IPS DF 4.7 (cell line): ENCODE data around the gene SGIP1.

Experiments
- DNase-seq: peaks from one replicate; pipeline ENCODE4 v3.0.0-alpha.2; 2013; ENCODE audit warnings: low spot score; ENCODE audit errors: extremely low read depth

SGIP1 gene

DNA sequence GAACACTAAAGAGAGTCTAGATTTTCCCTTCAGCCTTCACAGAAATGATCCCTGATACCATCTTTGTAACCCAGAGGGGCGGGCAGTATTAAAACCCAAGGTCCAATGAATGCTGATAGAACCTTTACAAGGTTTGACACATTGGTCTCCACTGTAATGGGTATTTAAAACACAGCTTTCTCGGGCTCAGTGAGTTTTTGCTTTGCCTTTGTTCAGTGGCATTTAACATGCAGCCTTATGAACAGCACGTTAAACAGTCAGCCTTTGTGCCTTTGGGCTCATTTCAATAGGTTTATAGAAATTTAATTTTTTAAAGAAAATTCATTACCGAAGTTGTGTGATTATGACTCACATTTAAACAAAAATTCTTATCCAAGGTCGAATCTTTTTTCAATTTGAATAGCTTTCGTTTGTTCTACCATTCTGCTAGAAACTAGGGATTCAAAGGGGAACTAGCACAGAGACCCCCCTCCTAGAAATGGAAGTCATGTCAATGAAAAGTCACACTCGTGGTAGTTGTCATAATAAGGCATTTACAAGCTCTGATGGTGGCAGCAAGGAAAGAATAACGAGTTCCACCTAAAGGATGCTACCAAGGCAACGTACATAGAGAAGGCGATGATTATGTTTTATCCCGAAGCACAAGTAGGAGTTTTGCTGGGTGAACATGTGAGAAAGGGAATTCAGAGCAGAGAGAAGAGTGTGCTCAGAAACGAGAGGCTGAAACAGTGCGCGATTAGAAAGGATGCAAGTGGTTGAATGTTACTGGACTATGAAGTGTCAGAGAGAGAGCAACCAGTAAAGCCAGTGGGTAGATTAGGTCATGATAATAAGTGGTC lies 66.2 kb downstream of the SGIP1 start:
- DNase-seq, result no peak

DNA sequence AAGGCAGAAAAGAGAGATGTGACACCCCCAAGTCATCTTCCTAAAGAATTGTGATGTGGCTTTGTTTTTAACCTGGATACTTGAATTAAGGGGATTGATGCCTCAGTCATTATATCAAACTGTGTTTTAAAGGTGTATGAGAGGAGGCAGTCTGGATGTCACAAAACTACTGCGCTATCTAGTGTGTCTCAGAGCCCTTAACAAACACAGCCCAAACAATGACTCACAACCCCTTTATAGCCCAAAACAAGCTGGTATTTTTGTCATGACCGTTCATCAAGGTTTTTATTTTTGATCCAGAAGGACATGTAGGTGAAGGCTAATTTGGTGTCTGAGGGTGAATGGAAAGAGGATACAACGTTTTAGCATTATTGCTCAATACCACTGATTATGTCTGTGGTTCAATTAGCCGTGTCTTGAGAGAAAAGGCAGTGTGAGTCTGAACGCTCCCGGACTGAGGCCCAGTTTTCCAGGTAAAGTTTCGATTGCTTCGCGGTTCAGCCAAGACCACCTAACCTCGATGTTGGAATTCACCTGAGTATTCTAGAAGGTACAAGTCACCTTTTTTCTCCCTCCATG lies 71.6 kb downstream of the SGIP1 start:
- no peak for DNase-seq

DNA sequence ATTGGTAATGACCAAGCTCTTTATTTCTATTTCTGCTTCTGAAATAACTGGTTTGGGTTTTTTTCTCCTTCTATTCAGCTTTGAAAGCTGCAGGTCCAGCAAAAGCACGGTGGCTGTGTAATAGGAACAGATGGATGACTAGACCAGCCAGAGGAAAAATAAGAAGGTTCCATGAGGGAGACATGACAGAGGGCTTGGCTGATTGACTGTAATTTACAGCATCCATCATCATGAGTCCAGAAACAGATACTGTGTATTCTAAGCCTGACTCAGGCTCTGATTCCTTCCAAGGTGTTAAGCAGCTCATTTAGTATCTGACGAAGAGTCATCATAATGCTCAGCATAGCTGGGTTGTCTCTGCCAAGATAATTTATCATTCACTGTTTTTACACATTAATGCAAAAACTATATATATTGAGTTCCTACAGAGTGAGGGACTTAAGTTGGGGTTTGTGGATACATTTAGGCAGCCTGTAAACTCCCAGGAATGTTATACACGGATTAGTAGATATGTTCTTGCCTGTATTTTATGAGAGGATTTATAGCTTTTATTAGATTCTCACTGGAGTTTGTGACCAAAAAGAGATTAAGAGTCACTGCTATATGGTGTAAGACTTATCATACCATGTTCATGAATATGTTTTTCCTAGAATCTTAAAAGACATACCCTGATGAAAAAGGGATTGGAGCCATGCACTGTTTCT lies 72.6 kb downstream of the SGIP1 start:
- no peak for DNase-seq

DNA sequence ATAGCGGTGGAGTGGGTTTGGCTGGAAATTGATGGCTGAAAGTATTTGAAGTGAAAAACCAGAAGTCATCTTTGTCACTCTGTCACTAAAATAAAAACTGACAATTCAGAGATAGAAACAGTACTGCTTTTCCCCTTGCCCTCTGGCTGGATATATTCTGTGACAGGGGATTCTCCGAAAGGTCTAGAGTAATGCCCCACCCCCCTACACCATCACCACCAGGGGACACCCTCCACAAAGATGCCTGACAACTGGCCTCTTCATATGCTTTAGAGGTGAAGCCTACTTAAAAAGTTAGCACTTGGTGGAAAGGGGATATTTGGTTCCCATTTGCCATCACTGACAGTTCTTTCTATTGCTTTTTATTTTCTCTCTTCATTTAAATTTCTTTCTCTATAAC lies 73.5 kb downstream of the SGIP1 start:
- no peak for DNase-seq

DNA sequence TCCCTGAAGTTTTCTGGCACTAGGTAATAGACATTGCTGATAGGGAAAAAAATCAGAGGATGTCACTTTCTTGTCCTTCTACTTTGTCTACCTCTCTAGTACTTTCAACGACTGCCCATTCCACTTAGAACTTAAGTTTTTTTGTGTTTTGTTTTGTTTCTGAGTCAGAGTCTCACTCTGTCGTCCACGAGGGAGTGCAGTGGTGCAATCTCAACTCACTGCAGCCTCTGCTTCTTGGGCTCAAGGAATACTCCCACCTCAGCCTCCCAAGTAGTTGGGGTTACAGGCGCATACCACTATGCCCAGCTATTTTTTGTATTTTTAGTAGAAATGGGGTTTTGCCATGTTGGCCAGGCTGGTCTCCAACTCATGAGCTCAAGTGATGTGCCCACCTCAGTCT lies 79.2 kb downstream of the SGIP1 start:
- DNase-seq, result no peak

DNA sequence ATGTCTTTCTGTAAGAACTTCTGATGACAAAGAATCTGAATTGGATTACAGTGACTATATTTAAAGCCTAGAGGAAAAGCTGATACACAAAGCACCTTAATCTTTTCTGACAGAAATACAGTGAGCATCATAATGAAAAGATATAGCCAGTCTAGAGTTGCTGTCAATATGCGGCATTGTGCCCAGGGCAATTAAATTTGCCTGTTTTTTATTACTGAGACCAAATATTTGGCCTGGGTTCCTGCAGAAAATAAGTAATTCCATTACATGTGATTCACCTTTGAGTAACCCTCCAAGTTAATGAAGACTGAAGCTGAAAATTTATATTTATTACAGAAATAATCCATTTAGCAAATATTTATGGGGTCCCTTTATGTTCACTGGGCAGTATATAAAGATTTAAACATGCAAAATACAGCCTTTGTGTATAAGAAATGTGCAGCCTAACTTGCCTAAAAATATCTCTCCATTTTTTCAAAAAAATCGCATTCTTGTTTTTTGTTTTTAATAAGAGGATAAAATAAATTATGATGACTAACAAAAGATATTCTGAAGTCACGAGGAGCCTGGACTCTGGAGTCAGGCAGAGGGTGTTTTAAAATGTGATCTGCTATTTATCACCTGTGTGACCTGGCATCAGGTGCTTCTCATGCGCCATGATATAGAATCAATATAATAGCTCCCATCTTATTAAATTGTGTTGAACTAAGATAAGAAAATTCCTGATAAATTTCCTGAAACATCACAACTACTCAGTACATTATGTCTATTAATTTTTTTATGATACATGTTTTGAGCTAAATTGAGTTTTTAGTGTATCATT lies 83.6 kb downstream of the SGIP1 start:
- no peak for DNase-seq

DNA sequence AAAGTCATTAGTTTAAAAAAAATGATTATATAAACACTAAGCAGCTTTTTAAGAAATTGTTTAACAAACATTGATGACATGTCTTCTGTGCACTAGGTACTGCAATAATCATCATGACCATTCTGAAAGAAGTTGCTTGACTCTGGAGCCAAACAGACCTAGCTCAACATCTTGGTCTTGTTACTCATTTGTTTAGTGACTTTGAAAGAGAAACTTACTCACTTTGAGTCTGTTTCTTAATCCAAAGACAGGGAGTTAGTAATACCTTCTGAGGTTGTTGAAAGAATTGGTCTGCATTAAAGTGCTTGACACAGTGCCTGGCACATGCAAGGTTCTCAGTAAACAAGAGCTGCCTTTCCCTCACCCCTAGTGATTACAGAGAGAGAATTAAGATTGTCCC lies 84.4 kb downstream of the SGIP1 start:
- no peak for DNase-seq

DNA sequence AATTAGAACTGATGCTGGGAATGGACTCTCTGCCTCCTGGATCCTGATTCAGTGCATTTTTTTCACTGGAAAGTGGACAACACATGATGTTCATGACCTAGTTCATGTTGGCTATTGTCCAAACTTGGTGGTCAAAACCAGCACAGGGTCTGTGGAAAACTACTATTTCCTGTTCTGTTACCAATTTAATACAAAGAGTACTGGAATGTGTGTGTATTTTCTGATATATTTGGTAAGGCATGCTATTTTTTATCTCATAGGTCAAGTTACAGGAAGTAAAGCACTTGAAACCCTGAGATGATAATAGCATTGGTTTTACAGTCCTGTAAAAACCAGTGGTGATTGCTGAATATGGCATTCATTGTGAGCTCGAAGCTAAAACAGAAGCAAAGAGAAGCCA lies 89.9 kb downstream of the SGIP1 start:
- DNase-seq, result no peak

DNA sequence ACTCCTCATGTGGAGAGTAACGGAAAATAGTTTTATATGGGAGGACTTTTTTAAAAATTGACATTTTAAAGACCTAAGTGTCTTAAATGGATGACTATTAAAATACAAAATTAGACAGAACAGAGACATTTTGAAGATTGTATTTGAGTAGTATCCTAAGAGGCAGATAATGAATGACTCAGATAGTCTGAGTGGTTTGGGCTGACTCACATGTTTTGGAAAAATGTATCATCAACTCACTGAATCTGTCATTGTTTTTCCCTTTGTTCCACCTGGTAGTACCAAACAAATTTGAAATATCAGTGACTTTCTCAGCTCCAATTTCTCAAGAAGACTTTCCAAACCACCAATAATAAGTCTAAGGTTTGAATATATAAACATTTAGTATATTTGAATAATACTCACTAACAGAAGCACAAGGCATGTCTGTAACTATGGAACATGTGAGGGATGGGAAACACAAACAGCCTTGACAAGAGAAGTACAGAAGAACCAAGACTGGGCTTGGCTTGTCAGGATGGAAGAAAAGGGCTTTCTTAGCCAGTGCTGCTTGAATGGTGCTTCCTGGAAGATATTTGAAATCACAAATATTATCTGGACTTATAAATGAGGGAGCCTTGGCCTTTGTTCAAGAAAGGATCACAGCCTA lies 90.6 kb downstream of the SGIP1 start:
- DNase-seq, result no peak

DNA sequence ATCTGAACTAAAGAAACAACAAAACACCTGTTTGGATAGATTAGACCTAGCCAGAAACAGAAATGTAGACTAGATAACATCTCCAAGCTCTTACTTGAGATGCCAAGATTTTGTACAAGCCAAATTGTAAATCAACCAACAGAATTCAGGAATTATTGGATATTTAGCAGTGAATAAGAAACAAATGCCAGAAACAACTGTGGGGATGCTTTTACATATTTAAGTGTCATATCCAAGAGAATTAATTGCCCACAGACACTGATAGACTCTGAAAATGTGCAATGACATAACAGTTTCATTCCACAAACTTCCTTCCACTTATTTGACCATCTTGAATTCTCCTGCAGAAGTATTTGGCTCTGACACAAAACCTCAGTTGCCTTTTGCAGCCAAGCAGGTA lies 92.3 kb downstream of the SGIP1 start:
- DNase-seq, result no peak

DNA sequence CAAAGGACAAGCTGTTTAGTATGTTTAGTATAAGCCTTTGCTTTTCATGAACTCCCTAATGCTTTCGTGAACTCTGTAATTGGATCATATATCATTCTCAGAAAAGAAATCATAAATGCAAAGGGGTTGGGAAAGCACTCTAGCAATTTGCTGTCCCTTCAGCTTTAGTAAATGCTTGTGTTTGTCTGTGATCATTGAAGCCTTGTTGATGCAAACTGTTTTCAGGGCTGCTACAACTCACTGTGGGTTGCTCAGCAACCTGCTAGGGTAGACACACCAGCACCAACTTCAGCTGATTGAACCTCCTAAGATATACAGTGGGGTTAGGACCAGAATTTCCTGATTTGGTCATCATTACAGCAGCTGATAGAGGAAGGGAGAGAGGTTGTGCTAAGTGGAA lies 95.0 kb downstream of the SGIP1 start:
- DNase-seq, result no peak

DNA sequence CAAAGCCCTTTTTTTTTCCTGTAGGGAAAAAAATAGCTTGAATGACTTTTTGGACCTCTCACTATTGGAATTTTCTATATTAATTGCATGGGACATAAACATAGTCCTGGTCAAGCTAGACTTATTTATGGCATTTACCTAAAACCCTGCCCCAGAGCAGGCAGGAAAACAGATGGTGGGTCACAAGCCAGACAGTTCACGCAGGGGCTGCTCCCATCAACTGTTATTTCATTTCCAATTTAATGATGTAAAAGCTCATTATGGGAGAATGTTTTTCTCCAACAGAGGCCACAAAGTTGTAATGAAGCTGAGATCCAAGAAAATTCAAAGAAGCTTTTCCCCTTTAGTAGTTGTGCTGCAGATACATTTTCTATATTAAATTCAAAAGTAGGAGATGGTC lies 99.2 kb downstream of the SGIP1 start:
- no peak for DNase-seq

DNA sequence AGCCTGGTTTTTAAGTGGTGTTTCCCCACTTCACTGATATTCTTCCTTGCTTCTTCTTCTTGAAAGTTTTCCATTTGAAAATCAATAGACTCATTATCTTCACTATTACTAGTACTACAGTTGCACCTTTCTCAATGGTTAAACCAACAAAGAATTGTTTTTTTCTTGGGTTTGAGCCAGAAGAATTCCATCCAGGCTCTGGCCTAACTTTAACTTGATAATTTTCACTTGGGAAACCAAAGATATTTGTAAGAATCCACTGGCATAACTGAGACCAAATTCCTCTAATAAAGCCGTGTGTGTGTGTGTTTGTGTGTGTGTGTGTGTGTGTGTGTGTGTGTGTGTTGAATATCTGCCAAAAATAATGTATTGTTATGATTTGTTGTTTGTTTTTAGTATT lies 103.2 kb downstream of the SGIP1 start:
- no peak for DNase-seq

DNA sequence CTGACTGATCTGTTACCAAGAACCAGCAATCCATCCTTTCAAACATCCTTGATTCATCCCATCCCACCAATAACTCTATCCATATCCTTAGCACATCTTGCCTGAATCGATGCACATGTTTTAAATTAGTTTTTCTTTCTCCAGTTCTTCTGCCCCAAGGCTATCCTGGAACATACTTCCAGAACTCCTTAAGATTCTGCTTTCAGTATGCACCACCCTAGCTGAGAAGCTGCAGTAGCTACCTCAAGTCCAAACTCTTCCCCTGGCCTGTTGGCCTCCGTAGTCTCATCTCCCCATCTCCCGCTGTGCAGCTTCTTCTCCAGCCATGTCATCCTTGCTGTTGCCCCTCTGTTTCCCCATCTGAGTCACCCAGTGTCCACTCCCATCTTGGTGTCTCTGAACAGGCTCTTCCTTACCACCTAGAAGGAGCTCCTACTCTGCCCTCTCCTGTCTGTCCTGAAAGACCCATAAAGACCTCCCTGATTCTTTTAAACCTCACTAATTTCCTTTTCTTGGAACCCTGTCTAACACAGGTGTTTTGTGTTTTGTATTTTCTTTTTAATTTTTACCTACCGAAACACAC lies 108.0 kb downstream of the SGIP1 start:
- DNase-seq, result no peak

DNA sequence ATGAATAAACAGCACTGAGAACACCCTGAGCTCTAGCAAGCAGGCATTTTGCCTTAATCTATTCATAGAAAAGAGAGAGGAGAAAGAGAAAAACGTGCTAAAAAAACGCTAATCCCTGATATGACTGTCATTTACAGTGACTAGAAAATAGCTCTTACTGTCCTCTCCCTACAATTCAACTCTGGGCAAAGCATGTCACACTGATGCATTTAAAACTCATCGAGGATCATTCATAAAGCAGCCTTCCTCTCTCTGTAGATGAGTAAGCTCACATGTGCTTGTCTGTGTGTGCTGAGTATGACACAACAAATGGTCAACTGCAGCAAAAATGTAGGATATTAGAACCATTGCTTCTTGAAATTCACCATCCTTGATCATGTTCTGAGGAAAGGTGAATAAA lies 109.0 kb downstream of the SGIP1 start:
- DNase-seq, result no peak

DNA sequence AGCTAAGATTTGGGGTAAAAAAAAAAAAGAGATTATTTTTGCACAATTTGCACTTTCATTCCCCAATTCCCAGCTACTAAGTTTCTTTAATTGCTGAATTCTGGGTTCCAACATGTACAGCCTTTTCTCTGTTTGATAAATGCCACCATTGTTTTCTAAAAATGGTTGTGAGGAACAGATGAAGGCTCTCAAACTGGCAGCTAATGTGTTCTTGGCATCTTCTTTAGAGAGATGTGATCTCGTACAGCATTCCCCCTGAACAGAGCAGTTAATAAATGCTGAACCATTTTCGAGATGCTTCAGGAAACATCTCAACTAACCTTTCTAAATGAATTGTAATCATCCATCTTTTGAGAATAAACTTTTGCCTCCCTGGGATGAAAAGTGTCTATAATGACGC lies 110.4 kb downstream of the SGIP1 start:
- DNase-seq, result no peak

DNA sequence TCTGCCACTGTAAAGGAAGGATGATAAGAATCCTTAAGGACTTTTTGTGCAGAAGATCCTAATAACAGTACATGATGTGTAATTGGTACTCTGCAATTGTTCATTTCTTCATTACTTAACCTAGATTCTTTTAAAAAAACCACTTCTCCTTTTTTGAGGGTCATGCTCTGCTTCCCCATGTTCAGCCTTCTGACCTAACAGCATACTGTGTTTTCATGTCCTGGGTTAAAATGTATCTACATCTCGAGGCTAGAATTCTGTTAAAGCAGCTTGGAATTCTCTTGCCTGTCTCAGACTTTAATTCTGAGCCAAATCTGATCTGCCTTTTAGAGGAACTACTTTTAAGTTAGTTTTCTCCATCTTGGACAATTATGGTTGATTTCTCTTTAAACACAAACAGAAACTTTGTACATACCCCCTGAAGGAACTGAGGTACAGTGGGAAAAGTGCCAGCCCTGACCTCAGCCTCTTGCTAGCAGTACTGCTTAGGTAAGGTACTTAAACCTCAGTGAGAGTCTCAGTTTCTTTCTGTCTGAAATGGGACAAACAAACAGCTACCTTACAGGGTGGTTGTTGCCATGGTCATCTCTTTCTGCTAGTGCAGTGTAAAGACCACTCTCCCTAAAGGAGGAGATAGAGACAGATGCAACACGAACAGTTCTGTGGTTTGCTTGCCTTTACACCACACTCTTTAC lies 115.1 kb downstream of the SGIP1 start:
- DNase-seq, result no peak

DNA sequence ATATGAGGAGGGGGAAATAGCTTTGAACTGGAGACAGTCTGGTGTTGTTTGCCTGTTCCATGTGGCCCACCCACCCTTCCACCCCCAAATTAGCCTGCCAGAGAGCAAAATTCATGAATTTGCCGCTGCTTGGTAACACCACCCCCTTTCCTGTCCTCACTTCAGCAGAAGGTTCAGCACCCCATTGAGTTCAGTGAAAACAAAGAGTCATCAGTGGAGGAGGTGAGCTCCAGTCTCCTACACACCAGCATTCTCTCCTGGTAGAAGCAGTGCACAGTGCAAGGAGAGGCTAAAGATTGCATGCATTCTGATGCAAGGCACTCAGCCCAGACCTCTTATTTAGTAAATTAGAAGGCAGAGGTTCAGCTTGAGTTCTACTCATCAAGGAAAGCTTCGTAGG lies 118.6 kb downstream of the SGIP1 start:
- DNase-seq, result no peak

DNA sequence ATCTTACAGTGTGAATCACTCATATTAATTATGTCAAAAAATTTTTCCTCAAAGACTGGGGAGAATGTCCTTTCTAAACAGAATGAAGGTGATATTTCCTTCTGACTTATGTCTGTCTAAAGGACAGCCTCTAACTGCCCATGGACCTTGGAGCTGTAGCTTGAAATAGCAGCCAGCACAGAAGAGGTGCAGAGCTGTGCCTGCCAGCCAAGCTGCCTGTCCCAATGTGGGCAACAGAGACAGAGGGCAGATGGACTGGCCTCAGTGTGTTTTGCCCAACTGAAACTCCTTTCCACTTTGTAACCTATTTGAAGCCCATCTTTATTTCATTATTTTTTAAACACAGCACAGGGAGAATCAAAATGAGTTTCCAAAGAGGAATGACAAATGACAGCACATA lies 120.7 kb downstream of the SGIP1 start:
- DNase-seq, result no peak

DNA sequence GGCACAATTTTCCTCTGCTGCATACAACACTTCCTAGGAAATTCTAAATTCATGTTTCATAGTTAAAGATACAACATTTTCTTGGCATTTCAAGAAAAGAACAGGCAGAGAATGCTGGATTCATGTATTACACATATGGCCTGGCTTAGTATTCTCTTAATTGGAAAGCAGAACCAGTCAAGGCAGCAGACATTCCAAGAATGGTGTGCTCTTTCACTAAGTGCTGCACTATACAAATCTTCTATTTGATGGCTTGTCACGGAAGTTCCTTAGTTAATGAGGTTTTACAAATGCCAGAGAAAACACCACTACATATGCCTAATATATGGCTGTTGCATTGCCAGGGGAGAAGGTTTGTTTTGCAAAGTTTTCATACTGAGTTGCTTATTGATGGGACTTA lies 137.5 kb downstream of the SGIP1 start:
- DNase-seq, result no peak
